Measurements from ENCODE around the gene KCND1. TPM values are rescaled to one million over a fixed set of nuclear protein-coding genes. Genes with fewer than 3 reads are reported as not detected.
A peak's percentile ranks its signal among the peaks of the same experiment; 100 is the strongest.
"Not testable (repeated sequence)": the region's sequence is repeated elsewhere in the genome, so short reads cannot be mapped to it uniquely, and the experiment has no call there.

Gene KCND1
- total RNA-seq, 1 experiment from 2014 or later: 0.13 TPM

DNA sequence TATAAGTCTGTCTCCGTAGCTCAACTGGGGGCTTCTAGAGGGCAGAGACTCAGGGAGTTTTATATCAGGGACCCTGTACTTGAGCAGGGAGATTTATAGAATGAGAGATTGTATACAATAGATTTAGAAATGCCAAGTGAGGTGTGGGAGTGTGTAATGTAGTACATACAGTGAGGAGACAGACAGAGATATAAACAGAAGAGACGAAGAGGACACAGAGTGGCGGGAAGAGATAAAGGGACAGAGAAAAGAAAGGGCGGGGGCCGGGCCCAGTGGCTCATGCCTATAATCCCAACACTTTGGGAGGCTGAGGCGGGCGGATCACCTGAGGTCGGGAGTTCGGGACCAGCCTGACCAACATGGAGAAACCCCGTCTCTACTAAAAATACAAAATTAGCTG, 8.7 kb upstream of the KCND1 start:
- in situ Hi-C loops (cut with HindIII; ENCODE audit: low pct_unique_long_range_greater_than_20kb, low sequenced_read_pairs); DNase-seq (ENCODE audit: low read depth, low spot score): not testable (repeated sequence)

DNA sequence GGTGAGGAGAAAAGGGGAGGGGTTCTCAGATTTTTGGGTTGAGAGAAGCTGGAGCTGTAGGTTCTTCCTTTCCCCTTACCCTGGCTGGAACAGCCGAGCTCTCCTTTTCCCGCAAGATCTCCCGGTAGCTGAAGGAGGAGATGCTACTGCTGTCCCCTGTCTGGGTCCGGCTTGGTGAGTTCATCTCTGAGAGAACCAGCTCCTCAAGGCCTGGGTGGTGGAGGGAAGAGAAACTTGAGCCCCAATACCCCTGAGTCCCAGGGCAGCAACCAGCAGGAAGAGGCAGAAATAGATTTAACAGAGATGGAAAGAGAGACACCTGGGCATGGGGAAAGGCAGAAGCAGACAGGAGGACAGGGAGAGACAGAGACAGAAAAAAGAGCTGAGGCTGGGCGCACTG, 6.6 kb upstream of the KCND1 start:
- DNase-seq (ENCODE audit: low read depth, low spot score): no peak
- in situ Hi-C loops (cut with HindIII; ENCODE audit: low pct_unique_long_range_greater_than_20kb, low sequenced_read_pairs): no loop called here

GRCh38 chrX:48976086-48976485, 4.4 kb upstream of the KCND1 start:
- in situ Hi-C loops (cut with HindIII; ENCODE audit: low pct_unique_long_range_greater_than_20kb, low sequenced_read_pairs): no loop called here
- no peak for DNase-seq (ENCODE audit: low read depth, low spot score)

GRCh38 chrX:48975541-48975940, 3.9 kb upstream of the KCND1 start:
- no peak for DNase-seq (ENCODE audit: low read depth, low spot score)
- in situ Hi-C loops (cut with HindIII; ENCODE audit: low pct_unique_long_range_greater_than_20kb, low sequenced_read_pairs): no loop called here

DNA sequence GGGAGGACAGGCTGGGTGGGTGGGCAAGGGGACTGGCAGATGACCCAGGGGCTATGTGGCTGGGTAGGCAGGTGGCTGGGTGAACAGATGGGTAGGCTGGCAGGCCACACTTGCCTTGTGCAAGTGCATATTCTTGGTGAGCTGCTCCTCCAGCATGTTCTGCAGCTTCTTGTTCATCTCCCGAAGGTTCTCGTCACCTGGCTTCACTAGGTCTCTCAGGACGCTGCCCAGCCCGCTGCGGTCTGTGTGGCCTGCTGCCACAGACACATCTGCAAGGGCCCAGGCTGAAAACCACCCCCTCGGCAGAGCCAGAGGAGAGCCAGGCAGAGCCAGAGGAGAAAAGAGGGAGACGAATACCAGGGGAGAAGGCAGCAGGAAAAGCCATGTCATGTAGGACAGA, 3.4 kb upstream of the KCND1 start:
- no peak for DNase-seq (ENCODE audit: low read depth, low spot score)
- in situ Hi-C loops (cut with HindIII; ENCODE audit: low pct_unique_long_range_greater_than_20kb, low sequenced_read_pairs): no loop called here

DNA sequence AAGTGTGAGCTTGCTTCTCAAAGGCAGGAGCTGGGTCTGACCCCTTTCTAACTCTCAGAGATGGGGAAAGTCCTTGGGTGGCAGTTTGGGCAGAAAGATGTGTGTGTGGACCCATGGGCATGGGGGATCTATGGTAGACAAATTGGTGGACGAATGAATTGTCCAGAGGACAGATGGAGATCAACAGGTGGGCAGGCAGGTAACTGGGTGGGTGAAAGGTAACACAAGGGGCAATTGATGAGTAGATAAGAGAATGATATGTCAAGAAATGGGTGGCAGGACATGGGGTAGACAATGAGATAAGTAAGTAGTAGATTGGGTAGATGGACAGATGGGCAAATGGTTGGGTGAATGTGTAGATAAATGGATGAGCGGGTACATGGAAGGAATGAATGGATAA, 2.9 kb upstream of the KCND1 start:
- in situ Hi-C loops (cut with HindIII; ENCODE audit: low pct_unique_long_range_greater_than_20kb, low sequenced_read_pairs): no loop called here

DNA sequence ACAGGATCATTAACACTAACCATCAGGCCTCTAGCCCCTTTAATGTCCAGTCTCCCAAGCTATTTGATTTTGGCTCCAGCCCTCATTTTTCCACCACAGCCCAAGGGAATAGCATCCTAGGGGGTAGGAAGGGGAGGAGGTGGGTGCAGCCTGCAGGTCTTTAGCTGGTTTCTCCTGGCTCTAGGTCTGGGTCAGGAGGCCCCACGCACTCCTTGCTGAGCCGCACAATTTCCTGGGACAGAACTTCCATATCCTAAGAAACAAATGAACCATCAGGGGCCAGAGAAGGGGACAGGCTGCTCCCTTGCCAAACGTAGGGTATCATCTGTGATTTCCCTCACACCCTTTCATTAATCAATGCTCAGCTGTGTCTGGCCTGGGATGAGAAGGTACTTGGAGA, 2.4 kb upstream of the KCND1 start:
- in situ Hi-C loops (cut with HindIII; ENCODE audit: low pct_unique_long_range_greater_than_20kb, low sequenced_read_pairs): no loop called here
- no peak for DNase-seq (ENCODE audit: low read depth, low spot score)

More for the DNA sequence above, 2.9 kb upstream of the KCND1 start:
- no peak for DNase-seq (ENCODE audit: low read depth, low spot score)

- in situ Hi-C loops (cut with HindIII; ENCODE audit: low pct_unique_long_range_greater_than_20kb, low sequenced_read_pairs): no loop called here
Observed at GRCh38 chrX:48972220-48973164, 848 bp upstream of the KCND1 start.

GRCh38 chrX:48969471-48969870, 2.2 kb downstream of the KCND1 start:
- DNase-seq (ENCODE audit: low read depth, low spot score): no peak
- in situ Hi-C loops (cut with HindIII; ENCODE audit: low pct_unique_long_range_greater_than_20kb, low sequenced_read_pairs): no loop called here

More at GRCh38 chrX:48972220-48973164, 848 bp upstream of the KCND1 start:
- DNase-seq (ENCODE audit: low read depth, low spot score): peak; percentile 67

- in situ Hi-C loops (cut with HindIII; ENCODE audit: low pct_unique_long_range_greater_than_20kb, low sequenced_read_pairs): no loop called here
- DNase-seq (ENCODE audit: low read depth, low spot score): no peak
Observed at GRCh38 chrX:48968377-48968776, 3.3 kb downstream of the KCND1 start.

GRCh38 chrX:48966796-48967579, 4.7 kb downstream of the KCND1 start:
- DNase-seq (ENCODE audit: low read depth, low spot score): no peak
- in situ Hi-C loops (cut with HindIII; ENCODE audit: low pct_unique_long_range_greater_than_20kb, low sequenced_read_pairs): no loop called here

DNA sequence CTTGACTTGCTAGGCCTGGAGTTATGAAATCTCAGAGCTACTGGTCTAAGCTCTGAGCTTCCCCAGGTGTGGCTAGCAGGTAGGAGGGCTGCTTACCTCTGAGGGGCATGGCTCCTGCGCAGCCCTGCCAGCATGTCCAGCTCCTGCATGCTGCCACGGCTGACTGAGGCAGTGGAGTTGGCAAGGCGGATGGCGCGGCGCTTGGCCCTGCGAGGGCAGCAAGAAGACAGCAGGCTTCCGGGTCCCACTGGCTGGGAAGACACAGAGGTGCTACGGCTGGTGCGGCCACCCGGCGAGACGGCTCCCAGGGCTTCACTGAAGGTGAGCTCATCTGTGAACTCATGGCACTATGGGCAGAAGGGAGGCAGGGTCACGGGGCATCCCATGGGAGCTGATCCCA, 5.7 kb downstream of the KCND1 start:
- DNase-seq (ENCODE audit: low read depth, low spot score): no peak
- in situ Hi-C loops (cut with HindIII; ENCODE audit: low pct_unique_long_range_greater_than_20kb, low sequenced_read_pairs): no loop called here

DNA sequence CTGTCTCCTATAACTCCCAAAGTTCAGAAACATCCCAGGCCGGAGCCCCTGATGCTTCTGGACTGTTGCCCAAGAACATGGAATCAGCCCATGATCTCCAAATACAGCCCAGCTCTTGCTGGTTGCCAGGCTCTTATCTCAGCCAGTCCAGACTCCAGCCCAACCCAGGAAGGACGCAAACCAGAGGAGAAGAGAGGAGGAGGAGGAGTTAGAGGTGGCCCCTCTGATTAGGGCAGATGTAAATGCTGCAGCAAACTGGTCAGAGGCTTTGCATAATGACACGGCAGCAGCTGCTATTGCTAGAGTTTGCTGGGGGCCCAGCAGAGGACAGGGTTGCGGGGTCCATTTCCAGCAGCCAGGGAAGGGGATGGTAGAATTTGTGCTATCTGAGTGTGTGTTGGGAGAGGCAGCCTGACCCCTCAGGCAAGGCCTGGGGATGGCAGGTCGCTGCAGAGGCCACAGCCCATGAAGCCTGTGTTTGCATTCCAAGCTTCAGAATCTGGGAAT, 10.0 kb downstream of the KCND1 start:
- DNase-seq (ENCODE audit: low read depth, low spot score): no peak
- in situ Hi-C loops (cut with HindIII; ENCODE audit: low pct_unique_long_range_greater_than_20kb, low sequenced_read_pairs): no loop called here

GRCh38 chrX:48960291-48960690, 11.4 kb downstream of the KCND1 start:
- no peak for DNase-seq (ENCODE audit: low read depth, low spot score)
- in situ Hi-C loops (cut with HindIII; ENCODE audit: low pct_unique_long_range_greater_than_20kb, low sequenced_read_pairs): no loop called here

- in situ Hi-C loops (cut with HindIII; ENCODE audit: low pct_unique_long_range_greater_than_20kb, low sequenced_read_pairs): no loop called here
Observed at GRCh38 chrX:48958635-48959094, 13.0 kb downstream of the KCND1 start.

GRCh38 chrX:48957827-48958634, 13.6 kb downstream of the KCND1 start:
- in situ Hi-C loops (cut with HindIII; ENCODE audit: low pct_unique_long_range_greater_than_20kb, low sequenced_read_pairs): no loop called here
- peak; percentile 97 for DNase-seq (ENCODE audit: low read depth, low spot score)

More at GRCh38 chrX:48958635-48959094, 13.0 kb downstream of the KCND1 start:
- DNase-seq (ENCODE audit: low read depth, low spot score): peak; percentile 19

DNA sequence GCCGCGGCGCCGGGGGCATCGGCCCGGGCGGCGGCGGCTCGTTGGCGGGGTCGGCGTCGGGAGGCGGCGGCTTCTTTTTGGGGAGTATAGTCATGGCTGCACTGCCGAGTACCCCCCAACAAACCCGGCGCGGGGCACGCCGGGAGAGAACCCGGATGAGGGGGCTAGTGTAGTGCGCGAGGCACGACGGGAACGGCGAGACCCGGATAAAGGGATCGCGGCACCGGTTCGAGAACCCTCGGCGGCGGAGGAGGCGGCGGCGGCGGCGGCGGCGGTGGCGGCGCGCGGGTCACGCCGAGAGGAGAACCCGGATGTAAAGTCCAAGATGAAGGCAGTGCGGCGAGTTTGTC, 14.2 kb downstream of the KCND1 start, which contains the start of gene OTUD5:
TSS of gene OTUD5 (minus strand) at position 131 of the 350 bp plus-strand sequence. CDS start at position 94, 37 bp downstream.
- DNase-seq (ENCODE audit: low read depth, low spot score): no peak
- in situ Hi-C loops (cut with HindIII; ENCODE audit: low pct_unique_long_range_greater_than_20kb, low sequenced_read_pairs): no loop called here
